Liver (tissue), 9 donors: ENCODE results near the gene PEAK1. TPM values are rescaled to one million over a fixed set of nuclear protein-coding genes. Genes with fewer than 3 reads are reported as not detected.

Experiments
- DNase-seq: peaks from one replicate; pipeline ENCODE4 v3.0.0-alpha.2; 2017; ENCODE audit warnings: low spot score
- H3K27ac ChIP-seq, 2 donors: one replicate each; pipeline ENCODE4 v1.7.0; 2013; ENCODE audit warnings: inconsistent platforms in 2 of 2, low read length in 2 of 2, control low read depth in 1 of 2, low read depth in 1 of 2, mild to moderate bottlenecking in 1 of 2
- H3K27me3 ChIP-seq, 4 donors: one replicate each; pipeline versions ENCODE4 v1.6.1 to v1.7.0; 2013; ENCODE audit warnings: low read length in 3 of 4, inconsistent platforms in 1 of 4, mild to moderate bottlenecking in 1 of 4, moderate library complexity in 1 of 4; ENCODE audit not compliant: control insufficient read depth in 4 of 4, insufficient read depth in 4 of 4
- H3K36me3 ChIP-seq, 4 donors: one replicate each; pipeline versions ENCODE4 v1.6.1 to v1.7.0; 2013; ENCODE audit warnings: low read length in 3 of 4, mild to moderate bottlenecking in 3 of 4, low read depth in 1 of 4, moderate library complexity in 1 of 4; ENCODE audit not compliant: control insufficient read depth in 4 of 4, insufficient read depth in 3 of 4
- H3K4me1 ChIP-seq, 4 donors: one replicate each; pipeline versions ENCODE4 v1.6.1 to v1.7.0; 2013; ENCODE audit warnings: low read length in 3 of 4, mild to moderate bottlenecking in 3 of 4, moderate library complexity in 1 of 4; ENCODE audit not compliant: control insufficient read depth in 4 of 4, insufficient read depth in 4 of 4
- H3K4me3 ChIP-seq, 3 donors: one replicate each; pipeline versions ENCODE4 v1.6.1 to v1.7.0; 2013; ENCODE audit warnings: low read length in 3 of 3, control low read depth in 1 of 3, low read depth in 1 of 3, mild to moderate bottlenecking in 1 of 3
- H3K9ac ChIP-seq, 2 donors: one replicate each; pipeline ENCODE4 v1.7.0; 2013; ENCODE audit warnings: low read length in 2 of 2, mild to moderate bottlenecking in 2 of 2, moderate library complexity in 2 of 2, control low read depth in 1 of 2, low read depth in 1 of 2
- H3K9me3 ChIP-seq, 4 donors: one replicate each; pipeline versions ENCODE4 v1.6.1 to v1.7.0; 2013; ENCODE audit warnings: low read length in 3 of 4; ENCODE audit not compliant: control insufficient read depth in 4 of 4
- CTCF ChIP-seq: fragments of 150-350 bp; IDR thresholded peaks from 2 replicates; pipeline ENCODE4 v1.5.1; 2017; ENCODE audit warnings: improper control_type of control experiment, low read depth, low read length; ENCODE audit not compliant: missing input control
- EGR1 ChIP-seq, 2 donors: IDR thresholded peaks; 2 replicates each; pipeline ENCODE4 v1.6.1; 2016 to 2018; ENCODE audit warnings: antibody characterized with exemption in 2 of 2, low read depth in 2 of 2
- FOXA1 ChIP-seq: IDR thresholded peaks from 2 replicates; pipeline ENCODE4 v1.6.1; 2016; ENCODE audit warnings: antibody characterized with exemption
- FOXA2 ChIP-seq: IDR thresholded peaks from 2 replicates; pipeline ENCODE4 v1.6.1; 2016; ENCODE audit warnings: antibody characterized with exemption
- GABPA ChIP-seq, 2 donors: IDR thresholded peaks in 1 of 2; conservative IDR thresholded peaks in 1 of 2; 2 replicates each; pipeline ENCODE4 v1.6.1; 2016; ENCODE audit warnings: antibody characterized with exemption in 2 of 2, mild to moderate bottlenecking in 1 of 2, moderate library complexity in 1 of 2
- HNF4A ChIP-seq, 2 donors: conservative IDR thresholded peaks; 2 replicates each; pipeline ENCODE4 v1.6.1; 2016; ENCODE audit warnings: antibody characterized with exemption in 2 of 2, mild to moderate bottlenecking in 2 of 2
- HNF4G ChIP-seq: IDR thresholded peaks from 2 replicates; pipeline ENCODE4 v1.6.1; 2016; ENCODE audit warnings: antibody characterized with exemption
- MAX ChIP-seq: IDR thresholded peaks from 2 replicates; pipeline ENCODE4 v1.6.1; 2016; ENCODE audit warnings: antibody characterized with exemption
- NR2F2 ChIP-seq: IDR thresholded peaks from 2 replicates; pipeline ENCODE4 v1.6.1; 2016; ENCODE audit warnings: antibody characterized with exemption
- RAD21 ChIP-seq, 2 donors: IDR thresholded peaks; 2 replicates each; pipeline ENCODE4 v1.6.1; 2016; ENCODE audit warnings: antibody characterized with exemption in 2 of 2, mild to moderate bottlenecking in 2 of 2
- REST ChIP-seq: IDR thresholded peaks from 2 replicates; pipeline ENCODE4 v1.6.1; 2016; ENCODE audit warnings: antibody characterized with exemption, mild to moderate bottlenecking
- RXRA ChIP-seq, 2 donors: IDR thresholded peaks; 2 replicates each; pipeline ENCODE4 v1.6.1; 2017 to 2018; ENCODE audit warnings: antibody characterized with exemption in 2 of 2, mild to moderate bottlenecking in 1 of 2
- SP1 ChIP-seq: IDR thresholded peaks from 2 replicates; pipeline ENCODE4 v1.6.1; 2018; ENCODE audit warnings: antibody characterized with exemption, mild to moderate bottlenecking
- TAF1 ChIP-seq: conservative IDR thresholded peaks from 2 replicates; pipeline ENCODE4 v1.6.1; 2016; ENCODE audit warnings: antibody characterized with exemption, mild to moderate bottlenecking
- YY1 ChIP-seq: IDR thresholded peaks from 2 replicates; pipeline ENCODE4 v1.6.1; 2016; ENCODE audit warnings: antibody characterized with exemption, mild to moderate bottlenecking
- ZBTB33 ChIP-seq: IDR thresholded peaks from 2 replicates; pipeline ENCODE4 v1.6.1; 2016; ENCODE audit warnings: antibody characterized with exemption
- WGBS: extraction: QIAGEN DNeasy Blood & Tissue Kit; methylation state at CpG from one replicate; pipeline ENCODE4 v1.1.7; 2013; 5-methylcytosine and 5-hydroxymethylcytosine counted together
- polyA plus RNA-seq, 2 donors: library from polyadenylated mRNA; stranded (reverse) in 1 of 2; unstranded in 1 of 2; fragments of 200-250 nt in 1 of 2; fragments of >200 nt in 1 of 2; fragmentation: Nextera tagmentation in 1 of 2; extraction: Ambion mirVana in 1 of 2; gene quantifications; one replicate each; pipeline versions ENCODE4 v1.2.1 to v1.2.3, GENCODE V29; 2013 to 2015
- total RNA-seq, 2 donors: library from RNA; depleted of rRNA; stranded (reverse); fragments of >200 nt; gene quantifications; one replicate each; pipeline ENCODE4 v1.2.3, GENCODE V29; 2014
- donor health status: healthy.
- donor health status: healthy.
- donor health status: healthy.
- donor health status: healthy.
- donor health status: healthy.

The PEAK1 gene
- total and polyA plus RNA-seq, 4 donors, result 1.8 to 14.9 (median 5.8) TPM

- no peaks in the 10 kb centered on the region for H3K36me3 ChIP-seq
- H3K9me3 ChIP-seq, result no peaks in the 10 kb centered on the region
- WGBS, result 84% methylated on average over 5 of the region's 5 CpGs
- TF ChIP-seq YY1, result no peak
- no peak for TF ChIP-seq HNF4A (conservative IDR thresholded peaks at IDR 0.05)
- no peak for TF ChIP-seq REST
- TF ChIP-seq SP1, result no peak
- no peak for TF ChIP-seq ZBTB33
- TF ChIP-seq HNF4G, result no peak
- TF ChIP-seq NR2F2, result no peak
- TF ChIP-seq CTCF, result no peak
- no peak overlapping the region for H3K9ac ChIP-seq
- no peak for DNase-seq
- no peak overlapping the region for H3K4me3 ChIP-seq
- H3K27ac ChIP-seq, result no peak overlapping the region
- no peaks in the 10 kb centered on the region for H3K27me3 ChIP-seq
- H3K4me1 ChIP-seq, result peaks cover 0 to 5% (median 2%) of the 10 kb centered on the region in 4 donors
These were observed 251.8 kb downstream of the PEAK1 start for GRCh38 chr15:77168141-77168540.

GRCh38 chr15:77167406-77167805 is 252.5 kb downstream of the PEAK1 start:
- 90% methylated on average over 3 of the region's 3 CpGs for WGBS
- DNase-seq, result no peak
- H3K36me3 ChIP-seq, result no peaks in the 10 kb centered on the region
- H3K27me3 ChIP-seq, result no peaks in the 10 kb centered on the region
- no peak overlapping the region for H3K9ac ChIP-seq
- H3K4me3 ChIP-seq, result no peak overlapping the region
- no peak for TF ChIP-seq HNF4A (conservative IDR thresholded peaks at IDR 0.05)
- no peak for TF ChIP-seq CTCF
- TF ChIP-seq YY1, result no peak
- TF ChIP-seq SP1, result no peak
- TF ChIP-seq REST, result no peak
- no peak for TF ChIP-seq RXRA (IDR thresholded peaks at IDR 0.05)
- no peak for TF ChIP-seq TAF1
- TF ChIP-seq MAX, result no peak
- no peak for TF ChIP-seq FOXA2
- TF ChIP-seq FOXA1, result no peak
- no peak for TF ChIP-seq EGR1 (IDR thresholded peaks at IDR 0.05; ENCODE audit: low read depth in 2 of 2)
- no peak for TF ChIP-seq HNF4G
- no peak for TF ChIP-seq RAD21 (IDR thresholded peaks at IDR 0.05)
- no peak for TF ChIP-seq GABPA (IDR thresholded peaks at IDR 0.05 in 1 of 2, conservative IDR thresholded peaks at IDR 0.05 in 1 of 2)
- no peak for TF ChIP-seq ZBTB33
- peaks cover 0 to 5% (median 2%) of the 10 kb centered on the region in 4 donors for H3K4me1 ChIP-seq
- H3K27ac ChIP-seq, result no peak overlapping the region
- no peaks in the 10 kb centered on the region for H3K9me3 ChIP-seq
